ENCODE measurements around the gene OR6S1.

DNA sequence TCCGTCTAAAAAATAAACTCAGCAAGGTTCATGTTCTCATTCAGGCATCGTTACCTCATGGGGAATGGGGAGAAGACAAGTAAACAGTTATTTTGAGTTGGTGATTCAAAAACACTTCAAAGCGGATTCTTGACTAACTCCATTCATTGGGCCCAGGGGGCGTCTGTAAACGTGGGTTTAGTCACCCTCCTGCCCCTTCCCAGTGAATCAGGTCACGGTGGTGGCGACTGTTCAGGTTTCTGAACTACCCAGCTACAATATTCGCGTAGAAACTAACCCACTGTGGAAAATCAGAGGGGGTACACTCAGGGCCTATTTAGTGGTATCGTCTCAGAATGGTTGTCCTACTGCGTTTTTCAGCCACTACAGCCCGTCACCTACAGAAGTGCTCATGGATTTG is 15.2 kb downstream of the OR6S1 start:
- TF ChIP-seq, protein P1, sequence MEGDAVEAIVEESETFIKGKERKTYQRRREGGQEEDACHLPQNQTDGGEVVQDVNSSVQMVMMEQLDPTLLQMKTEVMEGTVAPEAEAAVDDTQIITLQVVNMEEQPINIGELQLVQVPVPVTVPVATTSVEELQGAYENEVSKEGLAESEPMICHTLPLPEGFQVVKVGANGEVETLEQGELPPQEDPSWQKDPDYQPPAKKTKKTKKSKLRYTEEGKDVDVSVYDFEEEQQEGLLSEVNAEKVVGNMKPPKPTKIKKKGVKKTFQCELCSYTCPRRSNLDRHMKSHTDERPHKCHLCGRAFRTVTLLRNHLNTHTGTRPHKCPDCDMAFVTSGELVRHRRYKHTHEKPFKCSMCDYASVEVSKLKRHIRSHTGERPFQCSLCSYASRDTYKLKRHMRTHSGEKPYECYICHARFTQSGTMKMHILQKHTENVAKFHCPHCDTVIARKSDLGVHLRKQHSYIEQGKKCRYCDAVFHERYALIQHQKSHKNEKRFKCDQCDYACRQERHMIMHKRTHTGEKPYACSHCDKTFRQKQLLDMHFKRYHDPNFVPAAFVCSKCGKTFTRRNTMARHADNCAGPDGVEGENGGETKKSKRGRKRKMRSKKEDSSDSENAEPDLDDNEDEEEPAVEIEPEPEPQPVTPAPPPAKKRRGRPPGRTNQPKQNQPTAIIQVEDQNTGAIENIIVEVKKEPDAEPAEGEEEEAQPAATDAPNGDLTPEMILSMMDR (IDR thresholded peaks at IDR 0.05) = no peak
- no peak for TF ChIP-seq POLR2A (IDR thresholded peaks at IDR 0.05)
